GM21528 (cell line): ENCODE measurements around the gene PNMT.
A peak's percentile ranks its signal among the peaks of the same experiment; 100 is the strongest.

Source experiments
- ATAC-seq: cut with Tn5 transposase; IDR thresholded peaks from one replicate; pipeline ENCODE4 v1.9.1; 2021; ENCODE audit warnings: mild to moderate bottlenecking, moderate library complexity; ENCODE audit not compliant: unreplicated experiment, low FRiP score

The PNMT gene

DNA sequence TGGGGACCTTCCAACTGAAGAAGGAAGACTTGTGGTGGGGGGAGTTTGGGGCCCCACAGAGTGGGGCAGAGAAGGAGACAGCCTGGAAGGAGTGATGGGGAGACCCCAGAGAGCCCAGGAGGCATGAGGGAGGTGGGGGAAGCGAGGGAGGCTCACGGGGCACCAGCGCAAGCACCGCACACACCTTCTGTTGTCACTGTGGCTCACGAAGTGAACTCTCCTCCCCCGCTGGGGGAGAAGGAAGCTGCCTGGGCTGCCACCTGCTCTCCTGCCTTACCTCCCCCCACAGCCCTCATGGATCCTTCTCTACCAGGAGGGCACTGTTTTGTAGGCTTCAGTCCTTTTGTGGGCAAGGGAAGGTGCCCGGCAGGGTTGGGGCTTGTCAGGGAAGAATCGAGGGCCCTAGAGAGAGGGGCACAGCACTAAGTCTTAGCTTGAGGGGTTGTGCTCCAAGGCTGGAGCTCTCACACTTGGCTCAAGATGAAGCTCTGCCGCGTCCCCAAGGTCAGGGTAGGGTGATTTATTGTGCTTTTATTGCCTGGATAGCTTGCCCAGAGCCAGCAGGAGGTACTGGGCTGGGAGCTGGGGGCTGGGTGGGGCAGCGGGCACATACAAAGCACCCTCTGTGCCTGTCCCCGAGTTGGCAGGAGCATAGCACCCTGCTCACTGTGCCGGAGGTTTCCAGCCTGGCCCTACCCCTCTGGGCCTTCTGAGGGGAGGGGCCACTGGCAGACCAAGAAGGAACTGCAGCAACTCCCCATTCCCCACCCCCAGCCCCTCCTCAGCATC, 35.9 kb upstream of the PNMT start:
- ATAC-seq = no peak

GRCh38 chr17:39633570-39634183, 34.6 kb upstream of the PNMT start:
- ATAC-seq = no peak

- no peak for ATAC-seq
Measured at GRCh38 chr17:39634384-39634871, 33.8 kb upstream of the PNMT start.

DNA sequence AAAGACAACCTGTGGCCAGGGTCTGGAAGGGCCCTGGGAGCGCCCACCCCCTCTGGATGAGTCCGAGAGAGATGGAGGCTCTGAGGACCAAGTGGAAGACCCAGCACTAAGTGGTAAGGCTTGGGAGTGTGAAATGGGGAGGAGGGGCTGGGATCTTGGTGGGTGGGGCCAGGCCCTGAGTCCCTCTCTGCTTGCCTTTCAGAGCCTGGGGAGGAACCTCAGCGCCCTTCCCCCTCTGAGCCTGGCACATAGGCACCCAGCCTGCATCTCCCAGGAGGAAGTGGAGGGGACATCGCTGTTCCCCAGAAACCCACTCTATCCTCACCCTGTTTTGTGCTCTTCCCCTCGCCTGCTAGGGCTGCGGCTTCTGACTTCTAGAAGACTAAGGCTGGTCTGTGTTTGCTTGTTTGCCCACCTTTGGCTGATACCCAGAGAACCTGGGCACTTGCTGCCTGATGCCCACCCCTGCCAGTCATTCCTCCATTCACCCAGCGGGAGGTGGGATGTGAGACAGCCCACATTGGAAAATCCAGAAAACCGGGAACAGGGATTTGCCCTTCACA, 32.6 kb upstream of the PNMT start:
- ATAC-seq = no peak

DNA sequence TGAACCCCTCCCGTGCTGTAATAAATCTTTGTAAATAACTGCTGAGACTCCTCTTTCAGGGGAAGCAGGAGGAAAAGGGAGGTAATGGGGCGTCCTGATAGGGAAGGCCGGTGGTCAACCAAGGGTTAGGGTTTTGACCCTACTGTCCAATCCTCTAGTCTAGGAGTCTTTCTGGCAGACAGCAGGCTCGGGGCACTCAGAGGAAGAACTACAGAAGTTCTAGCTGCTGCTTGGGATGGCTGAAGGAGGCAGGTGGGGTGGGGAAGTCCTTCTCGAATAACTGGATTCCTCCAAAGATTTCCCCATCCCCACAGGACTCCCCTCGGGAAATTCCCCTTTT, 31.7 kb upstream of the PNMT start:
- ATAC-seq = peak; percentile 4

GRCh38 chr17:39636927-39637736, 31.1 kb upstream of the PNMT start, which contains the start of gene STARD3:
TSS of gene STARD3 (plus strand) at chr17:39637144. CDS start at chr17:39653532, 16,388 bp downstream.
- ATAC-seq = peak; percentile 74

DNA sequence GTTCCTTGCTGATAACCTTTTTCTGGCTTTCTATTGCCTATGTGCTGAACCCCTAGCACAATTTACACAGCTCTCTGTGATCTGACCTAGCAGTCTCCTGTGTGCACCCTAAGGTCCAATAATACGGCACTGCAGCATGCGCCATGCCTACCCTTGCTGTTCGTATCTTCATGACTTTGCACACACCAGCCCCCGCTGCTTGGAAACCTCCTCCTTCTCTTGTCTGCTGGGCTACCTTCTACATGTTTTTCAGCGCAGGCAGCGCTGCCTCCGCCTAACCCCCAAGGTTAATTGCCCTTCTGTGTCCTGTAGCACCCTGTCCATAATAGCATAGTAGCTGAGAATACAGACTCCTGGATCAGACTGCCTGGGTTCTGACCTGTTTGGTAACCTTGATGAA, 29.9 kb upstream of the PNMT start:
- ATAC-seq = no peak

GRCh38 chr17:39639043-39639442, 29.2 kb upstream of the PNMT start:
- ATAC-seq = no peak

DNA sequence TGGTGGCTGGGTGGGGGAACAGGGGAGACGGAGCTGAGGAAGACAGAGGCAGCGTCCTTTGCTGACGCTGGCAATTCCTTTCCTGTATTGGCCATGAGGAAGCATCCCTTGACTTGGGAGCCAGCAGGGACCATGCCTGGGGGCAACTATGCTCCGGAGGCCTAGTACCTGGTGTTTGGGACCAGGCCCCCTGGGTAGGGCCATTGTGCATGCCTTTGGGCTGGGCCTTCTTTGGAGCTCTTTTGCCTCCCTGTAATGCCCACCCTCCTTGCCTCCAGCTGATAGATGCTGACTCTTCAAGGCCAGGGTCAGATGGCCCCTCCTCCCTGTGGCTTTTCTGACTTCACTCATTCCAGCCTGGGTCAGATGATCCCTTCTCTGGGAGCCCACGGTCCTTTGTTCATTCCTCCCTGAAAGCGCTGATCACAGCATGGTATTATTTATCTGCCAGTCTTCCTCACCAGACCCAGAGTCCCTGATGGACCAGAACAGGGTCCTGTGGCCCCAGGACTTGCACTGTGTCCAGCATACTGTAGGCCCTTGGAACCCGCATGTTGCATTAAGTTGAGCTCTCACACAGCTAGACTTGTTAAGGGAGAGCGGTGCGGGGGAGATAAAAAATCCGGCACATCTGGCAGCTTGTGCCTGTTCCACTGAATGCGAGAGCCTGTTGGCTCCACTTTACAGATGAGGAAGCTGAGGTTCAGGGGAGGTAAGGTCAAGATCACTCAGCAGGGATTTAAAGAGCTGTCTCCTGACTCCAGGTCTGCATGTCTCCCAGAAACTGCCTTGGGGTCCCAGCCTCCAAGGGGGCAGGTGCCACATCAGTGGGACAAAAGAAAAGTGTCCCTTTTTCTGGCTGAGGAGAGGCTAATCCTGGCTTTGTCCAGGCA, 28.4 kb upstream of the PNMT start:
- no peak for ATAC-seq

- no peak for ATAC-seq
Measured at GRCh38 chr17:39640591-39641031, 27.6 kb upstream of the PNMT start.

DNA sequence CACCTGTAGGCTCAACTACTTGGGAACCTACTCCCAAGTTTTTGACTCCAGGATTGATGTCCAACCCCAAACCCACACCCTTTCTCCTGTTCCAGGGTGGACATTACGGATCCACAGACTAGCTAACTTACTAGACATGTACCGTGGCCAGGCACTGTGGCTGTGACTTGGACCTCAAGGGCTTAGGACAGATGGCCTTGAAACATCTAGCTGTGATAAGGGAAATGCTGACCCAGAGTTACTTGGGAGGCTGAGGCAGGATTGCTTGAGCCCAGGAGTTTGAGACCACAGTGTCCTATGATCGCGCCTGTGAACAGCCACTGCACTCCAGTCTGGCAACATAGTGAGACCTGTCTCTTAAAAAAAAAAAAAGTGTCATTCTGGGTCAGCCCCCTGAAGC, 27.2 kb upstream of the PNMT start:
- no peak for ATAC-seq

DNA sequence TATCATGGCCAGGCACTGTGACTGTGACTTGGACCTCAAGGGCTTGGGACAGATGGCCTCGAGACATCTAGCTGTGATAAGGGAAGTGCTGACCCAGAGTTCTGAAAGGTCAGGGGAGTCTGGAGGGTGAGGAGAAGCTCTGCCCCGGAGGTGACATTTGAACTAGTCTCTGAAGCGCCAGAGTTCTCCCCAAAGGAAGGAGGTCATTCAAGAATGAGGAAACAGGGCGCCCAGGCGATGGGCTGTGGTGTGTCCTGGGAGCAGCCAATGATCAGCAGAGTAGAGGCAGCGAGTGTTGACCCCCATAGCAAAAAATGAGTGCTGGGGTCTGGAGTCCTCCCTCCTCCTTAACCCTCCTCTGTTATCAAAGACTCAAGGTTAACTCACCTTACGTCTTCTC, 26.4 kb upstream of the PNMT start:
- ATAC-seq = no peak

DNA sequence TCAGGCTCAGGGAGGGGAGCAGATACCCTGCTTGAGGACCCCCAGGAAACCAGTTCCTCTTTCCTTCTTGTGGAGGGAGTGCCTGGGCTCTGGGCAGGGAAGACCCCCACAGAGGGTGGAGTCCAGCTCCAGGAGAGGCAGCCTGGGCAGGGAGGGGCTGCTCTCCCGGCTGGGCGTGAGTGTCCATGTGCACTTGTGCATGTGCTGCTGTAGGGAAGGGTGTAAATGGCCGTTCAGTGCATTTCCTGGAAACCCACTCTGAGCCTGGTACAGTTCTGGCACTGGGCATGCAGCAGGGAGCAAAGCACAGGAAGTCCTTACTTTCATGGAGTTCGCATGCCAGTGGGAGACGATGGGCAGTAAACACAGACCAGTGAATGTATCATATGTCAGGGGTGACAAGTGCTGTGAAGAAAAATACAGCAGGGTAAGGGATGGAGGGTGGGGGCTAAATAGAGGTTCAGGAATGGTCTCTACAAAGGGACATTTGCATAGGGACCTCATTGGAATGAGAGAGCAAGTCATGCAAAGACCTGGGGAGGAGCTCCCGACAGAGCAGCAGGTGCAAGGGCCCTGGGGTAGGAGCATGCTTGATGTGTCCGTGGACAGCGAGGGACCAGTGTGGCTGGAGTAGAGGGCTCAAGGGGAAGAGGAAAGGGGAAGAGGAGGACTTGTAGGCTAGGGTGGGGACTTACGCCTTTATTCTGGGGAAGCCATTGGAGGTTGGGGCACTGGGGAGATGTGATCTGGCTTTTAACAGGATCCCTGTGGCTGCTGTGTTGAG, 25.8 kb upstream of the PNMT start:
- ATAC-seq = no peak

DNA sequence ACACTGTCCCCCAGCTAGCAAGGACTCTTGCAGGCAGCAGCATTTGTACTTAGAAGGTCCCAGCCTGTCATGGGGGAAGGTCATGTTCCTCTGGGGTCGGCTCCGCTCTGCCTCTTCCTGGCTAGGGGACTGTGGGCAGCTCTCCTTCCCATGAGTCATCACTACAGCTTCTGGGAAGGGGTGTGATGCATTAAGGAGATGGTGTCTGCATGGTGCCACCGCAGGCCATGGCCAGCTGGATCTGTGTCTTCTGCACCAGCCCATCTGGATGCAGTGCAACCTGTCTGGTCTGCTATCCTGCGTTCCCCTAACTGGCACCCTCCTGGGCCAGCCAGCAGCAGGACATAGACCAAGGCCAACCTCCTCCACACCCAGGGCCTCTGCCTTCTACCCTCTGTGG, 25.0 kb upstream of the PNMT start:
- ATAC-seq = no peak

GRCh38 chr17:39647256-39647655, 21.0 kb upstream of the PNMT start:
- no peak for ATAC-seq

DNA sequence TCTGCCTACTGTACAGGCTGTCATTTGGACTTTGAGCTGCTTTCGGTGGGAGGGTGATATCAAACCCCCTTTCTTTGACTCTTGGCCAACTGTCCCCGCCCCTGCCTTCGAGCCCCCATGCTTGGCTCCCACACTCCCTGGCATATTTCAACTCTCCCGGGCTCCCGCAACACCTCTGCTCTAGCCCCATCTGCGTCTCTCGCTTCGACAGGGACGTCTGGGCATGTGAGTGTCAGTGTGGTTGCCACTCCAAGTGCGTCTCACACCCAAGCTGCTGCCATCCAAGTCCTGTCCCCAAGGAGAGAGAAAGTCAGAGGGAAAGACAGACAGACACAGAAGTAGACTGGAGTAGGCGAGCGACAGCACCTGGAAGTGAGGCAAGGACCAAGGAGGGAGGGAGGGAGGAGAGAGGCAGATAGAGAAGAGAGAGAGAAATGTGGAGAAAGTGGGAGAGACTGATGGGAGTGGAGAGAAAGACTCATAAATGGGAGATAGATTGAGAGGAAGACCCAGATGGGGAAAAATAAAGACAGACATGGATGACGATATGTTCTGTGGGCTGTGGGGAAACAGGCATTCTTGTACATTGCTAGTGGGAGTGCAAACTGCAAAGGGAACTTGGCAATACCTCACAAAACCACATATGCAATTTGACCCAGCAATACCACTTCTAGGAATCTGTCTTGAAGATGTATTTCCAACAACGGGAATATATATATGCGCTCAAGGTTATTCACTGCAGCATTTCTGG, 19.5 kb upstream of the PNMT start:
- no peak for ATAC-seq

DNA sequence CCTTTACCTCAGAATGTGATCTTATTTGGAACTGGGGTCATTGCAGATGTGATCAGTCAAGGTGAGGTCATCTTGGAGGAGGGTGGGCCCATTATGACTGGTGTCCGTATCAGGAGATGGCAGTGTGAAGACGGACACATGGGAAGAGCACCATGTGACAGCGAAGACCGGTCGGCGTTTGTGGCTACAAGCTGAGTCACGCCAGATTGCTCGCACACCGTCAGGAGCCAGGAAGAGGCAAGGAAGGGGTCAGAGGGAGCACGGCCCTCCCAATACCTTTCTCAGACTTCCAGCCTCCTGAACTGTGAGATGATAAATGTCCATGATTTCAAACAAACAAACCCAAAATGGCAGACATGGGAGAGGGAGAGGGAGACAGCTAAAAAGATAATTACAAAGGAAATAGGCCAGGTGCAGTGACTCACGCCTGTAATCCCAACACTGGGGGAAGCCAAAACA, 18.1 kb upstream of the PNMT start:
- no peak for ATAC-seq

DNA sequence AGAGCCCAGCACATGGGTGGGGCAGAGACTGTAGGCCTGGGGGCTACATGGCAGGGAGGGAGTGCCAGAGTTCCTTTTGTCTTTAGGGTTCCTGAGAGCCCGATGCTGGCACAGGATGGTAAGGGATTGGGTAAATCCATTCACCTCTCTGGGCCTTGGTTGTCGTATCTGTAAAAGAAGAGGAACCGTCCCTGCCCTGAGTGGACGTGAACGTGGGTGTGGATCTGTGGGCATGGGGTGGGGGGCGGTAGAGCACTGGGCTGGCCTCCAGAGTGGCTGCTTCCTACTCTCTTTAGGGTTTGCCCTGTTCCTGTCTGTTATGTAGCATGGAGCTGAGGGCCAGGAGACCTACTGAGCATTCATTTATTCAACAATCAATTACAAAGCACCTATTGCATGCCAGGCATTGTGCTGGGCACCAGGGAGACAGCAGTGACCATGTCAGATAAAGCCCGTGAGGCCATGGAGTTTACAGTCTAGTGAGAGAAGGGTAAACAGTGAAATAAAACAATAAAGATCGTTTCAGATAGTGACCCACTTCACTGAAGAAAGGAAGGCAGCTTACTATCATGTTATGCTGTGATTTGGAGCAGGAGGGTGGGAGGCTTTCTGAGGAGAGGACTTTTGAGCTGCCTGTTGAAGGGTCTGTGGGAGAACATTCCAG, 16.2 kb upstream of the PNMT start:
- no peak for ATAC-seq
